ENCODE results near the gene YWHAG.

Gene YWHAG

DNA sequence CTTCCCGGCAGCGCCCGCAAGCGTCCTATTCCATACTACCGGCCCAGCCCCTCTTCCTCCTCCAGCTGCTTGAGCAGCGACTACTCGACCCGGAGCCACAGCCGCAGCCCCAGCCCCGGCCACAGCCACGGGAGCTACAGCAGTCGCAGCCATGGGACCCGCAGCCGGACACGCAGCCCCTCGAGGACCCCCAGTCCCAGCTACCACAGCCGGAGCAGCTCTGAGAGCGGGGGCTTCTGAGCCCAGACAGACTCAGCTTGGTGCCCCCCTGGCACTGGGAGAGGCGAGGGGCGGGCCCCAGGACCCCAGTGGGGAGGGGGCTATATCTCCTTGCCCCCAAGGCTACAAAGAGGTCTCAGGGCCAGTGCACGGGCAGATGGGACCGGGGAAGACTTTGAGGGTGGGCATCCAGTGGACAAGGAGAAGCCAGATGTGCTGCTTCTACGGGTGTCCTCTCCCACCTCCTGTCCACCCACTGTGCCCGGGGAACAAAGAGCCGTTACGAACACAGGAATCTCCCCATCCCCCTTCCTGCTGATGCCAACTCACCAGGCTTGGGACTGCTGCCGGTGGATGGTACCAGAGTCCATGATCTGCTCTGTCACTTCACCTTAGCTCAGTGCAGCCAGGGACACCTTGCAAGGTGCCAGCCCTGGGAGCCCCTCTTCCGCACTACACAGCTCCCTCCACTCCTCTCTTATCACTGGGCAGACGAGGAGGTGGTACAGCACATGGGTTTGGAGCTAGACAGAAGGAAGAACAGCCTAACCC is 73.0 kb downstream of the YWHAG start:
- H3K27me3 ChIP-seq (ENCODE audit: insufficient read depth, low read length, poor library complexity, severe bottlenecking), result no peaks in the 10 kb centered on the region
- H3K4me1 ChIP-seq (ENCODE audit: insufficient read depth, low read length, poor library complexity, severe bottlenecking), result no peaks in the 10 kb centered on the region
- no peaks in the 10 kb centered on the region for H3F3A ChIP-seq (ENCODE audit: low read depth)
- H3K9ac ChIP-seq (ENCODE audit: low read depth, low read length, poor library complexity, severe bottlenecking), result no peak overlapping the region
- H3K9me3 ChIP-seq (ENCODE audit: insufficient read depth, low read depth, low read length), result no peaks in the 10 kb centered on the region
- H3K9me2 ChIP-seq (replicated peaks; ENCODE audit: low read depth, low read length), result no peaks in the 10 kb centered on the region
- no peaks in the 10 kb centered on the region for H4K20me1 ChIP-seq (ENCODE audit: insufficient read depth, low read length, poor library complexity, severe bottlenecking)
- no peak overlapping the region for H3K4me3 ChIP-seq (ENCODE audit: low read length, poor library complexity, severe bottlenecking)
- H3K36me3 ChIP-seq (ENCODE audit: insufficient read depth, low read length), result no peaks in the 10 kb centered on the region
- H3K79me2 ChIP-seq (ENCODE audit: insufficient read depth, low read length), result no peaks in the 10 kb centered on the region
- no peak overlapping the region for H2AFZ ChIP-seq (ENCODE audit: low read length)
- no peak for TF ChIP-seq EZH2phosphoT487 (IDR thresholded peaks at IDR 0.05; ENCODE audit: borderline replicate concordance)
- TF ChIP-seq CTCF (conservative IDR thresholded peaks at IDR 0.05; ENCODE audit: low read length), result no peak
- no peak overlapping the region for H3K4me2 ChIP-seq (ENCODE audit: low read depth, low read length, poor library complexity, severe bottlenecking)

GRCh38 chr7:76283254-76284159 is 75.3 kb downstream of the YWHAG start:
- Histone ChIP-seq H3K4me3 (ENCODE audit: low read length, poor library complexity, severe bottlenecking) (no peak overlapping the region), H3K79me2 (ENCODE audit: insufficient read depth, low read length) (no peaks in the 10 kb centered on the region), H3F3A (ENCODE audit: low read depth) (no peaks in the 10 kb centered on the region), H3K9me2 (replicated peaks; ENCODE audit: low read depth, low read length) (no peaks in the 10 kb centered on the region), H2AFZ (ENCODE audit: low read length) (no peak overlapping the region), H4K20me1 (ENCODE audit: insufficient read depth, low read length, poor library complexity, severe bottlenecking) (no peaks in the 10 kb centered on the region), H3K4me2 (ENCODE audit: low read depth, low read length, poor library complexity, severe bottlenecking) (no peak overlapping the region), H3K36me3 (ENCODE audit: insufficient read depth, low read length) (no peaks in the 10 kb centered on the region), H3K4me1 (ENCODE audit: insufficient read depth, low read length, poor library complexity, severe bottlenecking) (no peaks in the 10 kb centered on the region), H3K27me3 (ENCODE audit: insufficient read depth, low read length, poor library complexity, severe bottlenecking) (no peaks in the 10 kb centered on the region), H3K9ac (ENCODE audit: low read depth, low read length, poor library complexity, severe bottlenecking) (no peak overlapping the region), H3K9me3 (ENCODE audit: insufficient read depth, low read depth, low read length) (no peaks in the 10 kb centered on the region)
- no peak for TF ChIP-seq CTCF (conservative IDR thresholded peaks at IDR 0.05; ENCODE audit: low read length)
- TF ChIP-seq EZH2phosphoT487 (IDR thresholded peaks at IDR 0.05; ENCODE audit: borderline replicate concordance), result no peak

DNA sequence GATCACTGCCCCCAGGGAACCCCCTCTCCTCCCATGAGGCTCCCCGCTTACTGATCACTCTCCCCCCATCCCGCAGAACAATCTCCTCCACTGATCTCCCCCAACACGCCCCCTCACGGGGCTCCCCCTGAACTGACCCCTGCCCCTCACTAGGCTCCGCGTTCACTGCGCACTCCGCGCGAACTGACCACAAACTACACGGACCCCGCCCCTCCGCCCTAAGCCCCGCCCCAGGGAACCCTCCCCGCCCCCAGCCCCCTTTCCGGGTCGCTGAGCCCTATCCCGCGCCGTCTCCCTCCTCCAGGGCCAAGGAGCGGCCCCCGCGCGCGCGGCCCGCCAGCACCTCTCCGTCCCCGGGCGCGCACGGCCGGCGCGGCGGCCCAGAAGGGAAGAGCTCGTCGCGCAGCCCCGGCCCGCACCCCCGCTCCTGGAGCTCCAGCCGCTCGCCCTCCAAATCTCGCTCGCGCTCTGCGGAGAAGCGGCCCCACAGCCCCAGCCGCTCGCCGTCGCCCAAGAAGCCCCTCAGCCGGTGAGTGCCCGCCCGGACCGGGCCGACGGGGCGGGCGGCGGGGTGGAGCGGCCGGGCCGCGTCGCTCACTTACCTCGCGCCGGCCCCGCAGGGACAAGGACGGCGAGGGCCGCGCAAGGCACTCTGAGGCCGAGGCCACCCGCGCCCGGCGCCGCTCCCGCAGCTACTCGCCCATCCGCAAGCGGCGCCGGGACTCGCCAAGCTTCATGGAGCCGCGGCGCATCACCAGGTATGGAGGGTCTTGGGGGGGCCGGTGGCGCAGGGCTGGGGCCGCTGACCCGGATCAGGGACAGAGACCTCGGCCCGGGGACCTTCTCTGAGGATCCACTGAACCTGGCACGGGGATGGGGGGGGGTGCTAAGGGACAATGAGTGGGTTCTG is 76.2 kb downstream of the YWHAG start:
- Histone ChIP-seq H3K9ac (ENCODE audit: low read depth, low read length, poor library complexity, severe bottlenecking) (no peak overlapping the region), H3K9me2 (replicated peaks; ENCODE audit: low read depth, low read length) (no peaks in the 10 kb centered on the region), H3K9me3 (ENCODE audit: insufficient read depth, low read depth, low read length) (no peaks in the 10 kb centered on the region), H3F3A (ENCODE audit: low read depth) (no peaks in the 10 kb centered on the region), H3K4me3 (ENCODE audit: low read length, poor library complexity, severe bottlenecking) (no peak overlapping the region), H3K4me2 (ENCODE audit: low read depth, low read length, poor library complexity, severe bottlenecking) (no peak overlapping the region), H2AFZ (ENCODE audit: low read length) (no peak overlapping the region), H3K36me3 (ENCODE audit: insufficient read depth, low read length) (no peaks in the 10 kb centered on the region), H3K79me2 (ENCODE audit: insufficient read depth, low read length) (no peaks in the 10 kb centered on the region), H3K4me1 (ENCODE audit: insufficient read depth, low read length, poor library complexity, severe bottlenecking) (no peaks in the 10 kb centered on the region), H3K27me3 (ENCODE audit: insufficient read depth, low read length, poor library complexity, severe bottlenecking) (no peaks in the 10 kb centered on the region), H4K20me1 (ENCODE audit: insufficient read depth, low read length, poor library complexity, severe bottlenecking) (no peaks in the 10 kb centered on the region)
- TF ChIP-seq CTCF (conservative IDR thresholded peaks at IDR 0.05; ENCODE audit: low read length) (no peak), EZH2phosphoT487 (IDR thresholded peaks at IDR 0.05; ENCODE audit: borderline replicate concordance) (no peak)
